ENCODE data around the gene CHCHD3.

CHCHD3 gene

GRCh38 chr7:133065301-133065700 lies 16.6 kb downstream of the CHCHD3 start:
- DNase-seq (ENCODE audit: low spot score): no peak
- no peak for TF ChIP-seq CTCF (IDR thresholded peaks at IDR 0.05)
- H3K27ac ChIP-seq: no peak overlapping the region
- no peak overlapping the region for H3K4me3 ChIP-seq

GRCh38 chr7:133064082-133064820 lies 17.6 kb downstream of the CHCHD3 start:
- DNase-seq (ENCODE audit: low spot score): no peak
- TF ChIP-seq CTCF (IDR thresholded peaks at IDR 0.05): no peak
- Histone ChIP-seq H3K4me3 (no peak overlapping the region), H3K27ac (no peak overlapping the region)

GRCh38 chr7:133061792-133062191 lies 20.1 kb downstream of the CHCHD3 start:
- TF ChIP-seq CTCF (IDR thresholded peaks at IDR 0.05): no peak
- no peak for DNase-seq (ENCODE audit: low spot score)
- no peak overlapping the region for H3K27ac ChIP-seq
- no peak overlapping the region for H3K4me3 ChIP-seq

DNA sequence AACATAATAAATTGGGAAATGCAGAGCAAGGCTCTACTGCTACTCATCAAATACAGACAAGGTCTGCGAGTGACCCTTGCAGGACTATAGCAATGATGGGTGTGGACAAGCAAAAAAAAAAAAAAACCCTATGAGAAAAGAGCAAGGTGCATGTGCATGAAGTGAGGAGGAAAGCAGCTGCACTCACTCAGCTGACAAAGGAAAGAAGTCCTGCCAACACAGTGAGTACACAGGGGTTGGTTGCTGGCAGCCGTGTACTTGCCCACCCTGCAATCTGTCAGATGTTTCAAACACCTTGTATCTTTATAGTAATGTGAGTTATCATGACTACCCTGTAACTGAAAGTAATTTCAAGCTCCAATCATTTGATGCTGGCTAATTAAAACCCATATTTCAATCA lies 20.5 kb downstream of the CHCHD3 start:
- no peak for TF ChIP-seq CTCF (IDR thresholded peaks at IDR 0.05)
- DNase-seq (ENCODE audit: low spot score): no peak
- Histone ChIP-seq H3K4me3 (no peak overlapping the region), H3K27ac (no peak overlapping the region)

- Histone ChIP-seq H3K27ac (no peak overlapping the region), H3K4me3 (no peak overlapping the region)
- no peak for DNase-seq (ENCODE audit: low spot score)
- TF ChIP-seq CTCF (IDR thresholded peaks at IDR 0.05): no peak
Measured at GRCh38 chr7:133060004-133060403, 21.9 kb downstream of the CHCHD3 start.

DNA sequence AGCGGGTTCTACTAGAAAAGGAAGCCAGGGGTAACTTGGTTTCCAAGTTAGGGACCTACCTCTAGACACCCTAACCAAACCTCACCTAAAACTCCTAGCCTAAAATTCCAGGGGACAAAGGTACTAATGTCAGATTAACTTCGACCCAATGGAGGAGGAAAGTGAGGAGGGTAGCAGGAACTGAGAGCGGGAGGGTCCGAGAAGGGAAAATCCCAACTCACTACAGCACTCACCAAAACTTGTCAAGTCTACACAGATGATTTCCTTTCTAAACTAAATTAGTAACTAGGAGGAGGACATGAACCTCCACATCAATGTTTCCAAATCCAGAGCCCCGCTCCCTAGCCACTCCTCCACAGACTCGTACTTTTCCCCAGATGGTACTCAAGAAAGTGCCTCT lies 22.6 kb downstream of the CHCHD3 start:
- no peak for TF ChIP-seq CTCF (IDR thresholded peaks at IDR 0.05)
- no peak for DNase-seq (ENCODE audit: low spot score)
- no peak overlapping the region for H3K27ac ChIP-seq
- no peak overlapping the region for H3K4me3 ChIP-seq
